GM18951 (cell line): ENCODE data around the gene BCL2L11.

Experiments used
- POLR2A ChIP-seq: IDR thresholded peaks from 4 replicates; pipeline ENCODE4 v1.6.1; 2011; ENCODE audit warnings: mild to moderate bottlenecking; ENCODE audit not compliant: insufficient read length, insufficient read depth; ENCODE audit errors: extremely low read depth
- in situ Hi-C: fragments of 300-500 bp; cut with MboI; formaldehyde crosslinking; loops from one replicate; pipeline ENCODE4 v1.12.0; 2022; ENCODE audit warnings: low sequenced_read_pairs, mixed read lengths, inconsistent platforms; ENCODE audit not compliant: unreplicated experiment

Gene BCL2L11

DNA sequence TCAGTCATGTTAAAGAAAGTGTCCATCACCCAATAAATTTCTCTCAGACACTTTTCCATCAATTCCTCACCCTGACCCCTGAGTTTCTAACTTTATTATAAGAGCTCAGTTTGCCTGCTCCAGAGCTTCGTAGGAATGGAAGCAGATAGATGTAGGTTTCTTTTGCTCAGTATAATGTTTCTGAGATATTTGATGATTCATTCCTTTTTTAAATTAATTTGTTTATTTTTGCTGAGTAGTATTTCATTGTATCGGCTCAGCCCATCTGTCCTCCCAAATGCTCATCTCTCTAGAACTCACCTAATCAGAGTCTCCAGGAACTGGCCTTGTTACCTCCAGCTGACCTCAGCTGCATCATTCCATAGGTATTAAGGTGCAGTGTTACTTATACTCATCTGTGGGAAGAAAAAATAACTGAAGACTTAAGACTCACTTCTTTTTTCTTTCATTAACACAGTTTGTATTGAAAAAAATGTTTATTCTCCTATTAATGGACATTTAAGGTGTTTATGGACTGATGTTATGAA, 11.9 kb upstream of the BCL2L11 start:
- TF ChIP-seq POLR2A, result no peak
- in situ Hi-C loops, result no loop called here

DNA sequence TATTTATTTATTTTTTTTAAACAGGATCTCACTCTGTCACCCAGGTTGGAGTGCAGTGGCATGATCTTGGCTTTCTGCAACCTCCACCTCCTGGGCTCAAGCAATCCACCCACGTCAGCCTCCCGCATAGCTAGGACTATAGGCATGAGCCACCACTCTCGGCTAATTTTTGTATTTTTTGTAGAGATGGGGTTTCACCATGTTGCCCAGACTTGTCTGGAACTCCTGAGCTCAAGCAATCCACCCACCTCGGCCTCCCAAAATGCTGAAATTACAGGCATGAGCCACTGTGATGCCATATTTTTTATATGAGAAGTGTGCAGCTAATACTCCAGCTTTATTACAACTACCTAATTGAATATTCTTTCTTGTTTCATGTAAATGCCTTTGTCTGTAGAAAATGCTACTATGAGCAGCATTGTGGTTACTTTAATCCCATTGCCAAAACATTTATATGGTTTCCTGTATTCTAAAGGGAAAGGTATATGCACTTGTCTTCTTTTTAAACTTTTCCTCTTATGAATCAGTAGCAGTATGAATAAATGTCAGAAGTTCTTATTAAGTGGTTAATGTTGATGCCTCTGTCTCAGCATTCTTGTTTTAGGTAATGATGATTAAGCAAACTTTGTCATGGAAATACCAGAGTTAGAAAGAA, 9.5 kb upstream of the BCL2L11 start:
- no peak for TF ChIP-seq POLR2A
- in situ Hi-C loops, result loop anchor here (10.0 kb wide), 1 partner anchor 296 kb away; no protein-coding TSS in a partner anchor

DNA sequence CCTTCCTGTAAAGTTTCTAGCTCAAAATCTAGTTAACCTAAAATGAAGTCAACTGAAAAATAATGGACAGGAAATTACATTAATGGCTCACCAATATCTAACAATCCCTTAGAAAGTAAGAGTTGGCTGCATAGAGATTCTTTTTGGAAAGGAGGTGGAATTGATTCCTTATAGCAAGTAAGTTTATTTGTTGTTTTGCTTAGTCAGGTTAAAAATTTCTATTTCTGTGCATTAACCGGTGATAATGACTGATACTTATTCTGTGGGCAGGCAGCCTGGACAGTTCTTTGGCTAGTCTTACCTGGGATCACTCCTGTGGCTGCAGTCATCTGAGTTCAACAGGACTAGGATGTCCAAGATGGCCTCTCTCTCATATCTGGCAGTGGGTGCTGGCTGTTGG, 6.9 kb upstream of the BCL2L11 start:
- in situ Hi-C loops, result loop anchor here (10.0 kb wide), 1 partner anchor 299 kb away; no protein-coding TSS in a partner anchor
- TF ChIP-seq POLR2A, result no peak

- in situ Hi-C loops, result loop anchor here (10.0 kb wide), 1 partner anchor 301 kb away; no protein-coding TSS in a partner anchor
- no peak for TF ChIP-seq POLR2A
Measured at GRCh38 chr2:111116011-111116746, 4.5 kb upstream of the BCL2L11 start.

DNA sequence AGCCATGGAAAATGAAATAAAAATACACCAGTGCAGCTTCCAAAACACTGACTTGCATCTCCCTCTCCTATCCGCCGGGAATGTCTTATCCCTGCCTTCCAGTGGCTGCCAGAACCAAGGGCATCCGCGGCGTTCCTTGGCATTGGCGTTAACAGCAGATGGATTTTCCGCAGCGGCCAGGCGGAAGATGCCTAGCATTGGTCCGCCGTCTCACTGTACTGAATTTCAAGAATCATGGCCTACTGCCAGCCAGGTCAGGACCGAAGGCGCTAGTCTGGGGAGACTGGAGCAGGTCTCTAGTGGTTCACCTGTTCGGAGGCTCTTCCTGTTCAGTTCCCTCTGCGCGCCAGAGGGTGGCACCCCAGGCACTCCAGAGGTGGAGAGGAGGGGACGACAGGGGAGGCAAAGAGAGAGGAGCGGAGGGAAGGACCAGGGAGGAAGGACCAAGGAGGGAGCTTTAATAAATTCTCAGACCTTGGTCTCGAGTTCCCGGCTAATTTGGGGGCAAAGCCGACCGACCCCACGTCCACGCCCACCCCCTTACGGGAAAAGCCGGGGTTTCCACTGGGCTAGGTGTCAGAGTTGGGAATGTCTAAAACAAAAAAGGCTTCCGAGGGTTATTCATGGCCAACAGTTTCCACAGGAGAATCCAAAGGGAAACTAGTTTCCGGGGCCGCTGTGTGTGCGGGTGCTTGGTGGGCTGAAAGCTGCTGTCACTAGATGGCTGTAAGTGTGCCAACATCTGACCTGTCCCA, 3.7 kb upstream of the BCL2L11 start:
- TF ChIP-seq POLR2A, result no peak
- in situ Hi-C loops, result loop anchor here (10.0 kb wide), 1 partner anchor 302 kb away; no protein-coding TSS in a partner anchor

GRCh38 chr2:111117598-111118480, 2.9 kb upstream of the BCL2L11 start:
- in situ Hi-C loops, result loop anchor here (10.0 kb wide), 1 partner anchor 303 kb away; no protein-coding TSS in a partner anchor
- TF ChIP-seq POLR2A, result no peak

GRCh38 chr2:111118481-111118980, 2.2 kb upstream of the BCL2L11 start:
- TF ChIP-seq POLR2A, result no peak
- in situ Hi-C loops, result loop anchor here (10.0 kb wide), 1 partner anchor 304 kb away; no protein-coding TSS in a partner anchor

DNA sequence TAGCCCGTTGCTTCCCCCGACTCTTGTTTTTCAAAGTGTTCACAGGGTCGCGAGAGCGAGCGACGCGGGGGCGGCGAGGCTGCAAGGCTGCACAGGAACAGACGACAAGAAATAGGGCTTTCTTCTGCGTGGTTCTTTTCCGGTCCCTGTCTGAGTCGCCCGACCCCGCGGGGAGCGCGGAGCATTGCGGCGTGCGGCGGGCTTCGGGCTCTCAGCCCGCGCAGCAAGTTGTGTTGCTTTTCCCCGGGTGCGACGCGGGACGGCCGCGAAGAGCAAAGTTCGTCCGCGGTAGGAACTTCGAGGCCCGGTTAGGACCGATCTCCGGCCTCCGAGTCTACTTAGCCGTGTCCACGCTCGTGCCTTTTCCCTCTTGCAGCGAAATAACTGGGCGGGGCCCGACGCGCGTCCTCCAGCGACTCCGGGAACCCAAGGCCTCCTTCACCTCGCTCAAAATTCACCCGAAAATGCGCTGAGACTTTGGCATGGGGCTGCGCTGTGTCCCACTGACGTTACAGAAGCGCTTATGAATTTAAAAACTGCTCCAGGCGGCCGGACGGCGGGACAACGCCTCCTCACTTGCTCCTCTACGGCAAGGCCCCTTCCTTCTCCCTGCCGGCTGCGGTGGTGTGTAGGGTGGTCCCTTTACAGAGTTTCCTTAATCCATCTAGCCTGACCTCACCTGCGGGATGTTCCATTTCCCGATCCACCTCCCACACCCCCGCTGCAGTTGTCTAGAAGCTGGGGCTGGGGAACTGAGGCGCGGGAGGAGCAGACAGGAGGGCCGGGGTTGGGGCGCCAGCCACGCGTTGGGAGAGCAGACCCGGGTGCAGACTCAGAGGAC, 1.5 kb upstream of the BCL2L11 start:
- TF ChIP-seq POLR2A, result no peak
- in situ Hi-C loops, result loop anchor here (10.0 kb wide), 1 partner anchor 304 kb away; no protein-coding TSS in a partner anchor

GRCh38 chr2:111119822-111120252, 877 bp upstream of the BCL2L11 start:
- no peak for TF ChIP-seq POLR2A
- in situ Hi-C loops, result loop anchor here (10.0 kb wide), 1 partner anchor 305 kb away; no protein-coding TSS in a partner anchor

- no peak for TF ChIP-seq POLR2A
- in situ Hi-C loops, result no loop called here
Measured at GRCh38 chr2:111121028-111121827, 514 bp downstream of the BCL2L11 start.

- peak; percentile 32 for TF ChIP-seq POLR2A
- in situ Hi-C loops, result no loop called here
Measured at GRCh38 chr2:111121828-111122630, 1.3 kb downstream of the BCL2L11 start.
